ENCODE data around the gene GLIS1. TPM values are rescaled to one million over a fixed set of nuclear protein-coding genes. Genes with fewer than 3 reads are reported as not detected.

Gene GLIS1
- total and polyA plus RNA-seq, 2 donors (not counting 3 experiments of a cell fraction or from before 2014, with no cell fraction given) = not detected

DNA sequence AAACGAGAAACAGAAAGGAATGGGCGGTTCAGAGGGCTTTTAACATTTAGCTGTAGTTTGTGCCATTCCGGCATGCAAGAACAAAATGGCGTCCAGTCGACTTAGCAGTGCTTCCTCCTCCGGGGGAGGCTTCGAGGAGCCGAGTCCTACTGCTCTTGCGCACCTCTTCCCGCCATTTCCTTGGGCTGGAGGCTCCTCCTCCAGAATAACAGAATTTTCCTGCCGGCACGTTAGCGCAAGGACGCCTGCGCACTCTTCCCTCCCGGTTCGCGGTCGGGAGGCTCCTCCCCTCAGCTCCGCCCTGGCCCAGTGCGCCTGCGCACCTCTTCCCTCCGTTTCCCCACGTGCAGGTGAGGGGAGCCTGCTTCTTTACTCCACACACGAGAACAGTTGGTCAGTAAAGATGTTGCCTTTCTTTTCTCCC, 278.7 kb downstream of the GLIS1 start:
- DNase-seq (ENCODE audit: low read depth, low spot score) (no peak), FAIRE-seq (no peak)
- POLR2A ChIA-PET = no interaction called here
- no peaks in the 10 kb centered on the region for H3K79me2 ChIP-seq (ENCODE audit: control insufficient read depth, insufficient read depth, low read length)
- H3K9me3 ChIP-seq (replicated peaks; ENCODE audit: control insufficient read depth, insufficient read depth, low read length) = no peaks in the 10 kb centered on the region
- dilution Hi-C loops (cut with MboI; ENCODE audit: extremely low pct_ligation_motif_present, low sequenced_read_pairs) (no loop called here), intact Hi-C loops (cut with micrococcal nuclease) (no loop called here)
- no peak overlapping the region for H3K4me2 ChIP-seq (ENCODE audit: insufficient read depth, low read length)
- TF ChIP-seq JUN (IDR thresholded peaks at IDR 0.05; ENCODE audit: borderline replicate concordance, insufficient read depth, insufficient read length, low read depth) (no peak), FOS (IDR thresholded peaks at IDR 0.05; ENCODE audit: borderline replicate concordance, insufficient read depth, low read length) (no peak), POLR2AphosphoS5 (IDR thresholded peaks at IDR 0.05; ENCODE audit: insufficient read depth, low read depth, low read length) (no peak), EZH2 (IDR thresholded peaks at IDR 0.05; ENCODE audit: borderline replicate concordance, low read depth, low read length, severe bottlenecking) (no peak), MYC (IDR thresholded peaks at IDR 0.05; ENCODE audit: low read depth, low read length) (no peak), POLR2A (IDR thresholded peaks at IDR 0.05; ENCODE audit: low read depth, low read length) (no peak), GATA2 (IDR thresholded peaks at IDR 0.05; ENCODE audit: insufficient read depth, insufficient read length, low read depth, low read length) (no peak)
- TF ChIP-seq, protein P1, sequence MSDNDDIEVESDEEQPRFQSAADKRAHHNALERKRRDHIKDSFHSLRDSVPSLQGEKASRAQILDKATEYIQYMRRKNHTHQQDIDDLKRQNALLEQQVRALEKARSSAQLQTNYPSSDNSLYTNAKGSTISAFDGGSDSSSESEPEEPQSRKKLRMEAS (IDR thresholded peaks at IDR 0.05; ENCODE audit: insufficient read depth, insufficient read length) = no peak
- TF ChIP-seq, protein P2, sequence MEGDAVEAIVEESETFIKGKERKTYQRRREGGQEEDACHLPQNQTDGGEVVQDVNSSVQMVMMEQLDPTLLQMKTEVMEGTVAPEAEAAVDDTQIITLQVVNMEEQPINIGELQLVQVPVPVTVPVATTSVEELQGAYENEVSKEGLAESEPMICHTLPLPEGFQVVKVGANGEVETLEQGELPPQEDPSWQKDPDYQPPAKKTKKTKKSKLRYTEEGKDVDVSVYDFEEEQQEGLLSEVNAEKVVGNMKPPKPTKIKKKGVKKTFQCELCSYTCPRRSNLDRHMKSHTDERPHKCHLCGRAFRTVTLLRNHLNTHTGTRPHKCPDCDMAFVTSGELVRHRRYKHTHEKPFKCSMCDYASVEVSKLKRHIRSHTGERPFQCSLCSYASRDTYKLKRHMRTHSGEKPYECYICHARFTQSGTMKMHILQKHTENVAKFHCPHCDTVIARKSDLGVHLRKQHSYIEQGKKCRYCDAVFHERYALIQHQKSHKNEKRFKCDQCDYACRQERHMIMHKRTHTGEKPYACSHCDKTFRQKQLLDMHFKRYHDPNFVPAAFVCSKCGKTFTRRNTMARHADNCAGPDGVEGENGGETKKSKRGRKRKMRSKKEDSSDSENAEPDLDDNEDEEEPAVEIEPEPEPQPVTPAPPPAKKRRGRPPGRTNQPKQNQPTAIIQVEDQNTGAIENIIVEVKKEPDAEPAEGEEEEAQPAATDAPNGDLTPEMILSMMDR (IDR thresholded peaks at IDR 0.05; ENCODE audit: extremely low read depth in 1 of 2, insufficient read depth in 1 of 2, low read depth in 1 of 2, low read length in 2 of 2) = no peak
- BruUV-seq (replicated peaks) = no TSS peak
- no peaks in the 10 kb centered on the region for H3K36me3 ChIP-seq (ENCODE audit: control insufficient read depth in 2 of 2, extremely low read depth in 1 of 2, insufficient read depth in 2 of 2, low read length in 2 of 2)
- no peak overlapping the region for H3K27ac ChIP-seq (ENCODE audit: insufficient read depth, low read depth, low read length)
- H2AFZ ChIP-seq (ENCODE audit: low read depth, low read length) = no peak overlapping the region
- CTCF ChIA-PET = no interaction called here
- H3K4me3 ChIP-seq (replicated peaks in 1 of 3; ENCODE audit: insufficient read depth in 1 of 3, low read depth in 1 of 3, low read length in 3 of 3) = no peak overlapping the region
- H3K9me1 ChIP-seq (replicated peaks; ENCODE audit: control insufficient read depth, extremely low read depth, insufficient read depth, low read length) = no peaks in the 10 kb centered on the region
- no peak overlapping the region for H3K9ac ChIP-seq (replicated peaks; ENCODE audit: extremely low read depth, insufficient read depth, low read length)
- H3K27me3 ChIP-seq (ENCODE audit: control insufficient read depth in 2 of 2, insufficient read depth in 2 of 2, low read length in 2 of 2) = peaks cover 0 to 2% of the 10 kb centered on the region in 2 experiments
- H4K20me1 ChIP-seq (replicated peaks; ENCODE audit: control insufficient read depth, extremely low read depth, insufficient read depth, low read length) = no peaks in the 10 kb centered on the region
- no peaks in the 10 kb centered on the region for H3K4me1 ChIP-seq (ENCODE audit: control insufficient read depth, extremely low read depth, insufficient read depth, low read length)
